ENCODE data around the gene ALPK1. TPM values are rescaled to one million over a fixed set of nuclear protein-coding genes. Genes with fewer than 3 reads are reported as not detected.

The ALPK1 gene
- total RNA-seq, 1 experiment from 2014 or later = 21.3 TPM

GRCh38 chr4:112322866-112323265 is 25.7 kb downstream of the ALPK1 start:
- no peaks in the 10 kb centered on the region for H3K36me3 ChIP-seq (ENCODE audit: control insufficient read depth in 1 of 2, insufficient read depth in 2 of 2, low read length in 2 of 2)
- H3K9me3 ChIP-seq (ENCODE audit: control insufficient read depth in 1 of 2, insufficient read depth in 1 of 2, low read depth in 1 of 2, low read length in 2 of 2) = no peaks in the 10 kb centered on the region
- ChIA-PET POLR2A (no interaction called here), RAD21 (ENCODE audit: low non-redundant PET in 1 of 2, low total read pairs in 2 of 2, uncharacterized antibody in 2 of 2, unreplicated experiment in 2 of 2) (no interaction called here), CTCF (no interaction called here)
- no peak for DNase-seq (ENCODE audit: low read depth, low spot score)
- H3K27me3 ChIP-seq (ENCODE audit: insufficient read depth, low read length) = no peaks in the 10 kb centered on the region
- no peak overlapping the region for H3K9ac ChIP-seq (ENCODE audit: low read length)
- ATAC-seq = no peak
- BruUV-seq (replicated peaks) = no TSS peak
- no peaks in the 10 kb centered on the region for H4K20me1 ChIP-seq (ENCODE audit: insufficient read depth)
- H3K4me2 ChIP-seq (ENCODE audit: low read length) = no peak overlapping the region
- TF ChIP-seq SP1 (IDR thresholded peaks at IDR 0.05; ENCODE audit: low read depth) (no peak), POLR2AphosphoS5 (IDR thresholded peaks at IDR 0.05; ENCODE audit: low read depth, low read length) (no peak), ATF3 (IDR thresholded peaks at IDR 0.05) (no peak)
- no peak overlapping the region for H2AFZ ChIP-seq (ENCODE audit: low read depth, low read length, poor library complexity, severe bottlenecking)
- H3K4me1 ChIP-seq (ENCODE audit: control insufficient read depth in 1 of 2, insufficient read depth in 2 of 2, low read length in 2 of 2) = no peaks in the 10 kb centered on the region
- intact Hi-C loops (cut with micrococcal nuclease) = loop anchor here (5.0 kb wide), 1 partner anchor 226 kb away; no protein-coding TSS in a partner anchor
- no peak overlapping the region for H3K27ac ChIP-seq (ENCODE audit: low read depth, low read length)
- no peaks in the 10 kb centered on the region for H3K79me2 ChIP-seq (ENCODE audit: insufficient read depth, low read length)
- H3K9me2 ChIP-seq (ENCODE audit: insufficient read depth) = no peaks in the 10 kb centered on the region
- no peak overlapping the region for H3K4me3 ChIP-seq (replicated peaks in 1 of 2; ENCODE audit: low read depth in 1 of 2, low read length in 2 of 2)

GRCh38 chr4:112325530-112325929 is 28.4 kb downstream of the ALPK1 start:
- Histone ChIP-seq H3K9ac (ENCODE audit: low read length) (no peak overlapping the region), H2AFZ (ENCODE audit: low read depth, low read length, poor library complexity, severe bottlenecking) (no peak overlapping the region), H3K9me2 (ENCODE audit: insufficient read depth) (no peaks in the 10 kb centered on the region), H4K20me1 (ENCODE audit: insufficient read depth) (no peaks in the 10 kb centered on the region), H3K4me2 (ENCODE audit: low read length) (no peak overlapping the region), H3K27ac (ENCODE audit: low read depth, low read length) (no peak overlapping the region), H3K9me3 (ENCODE audit: control insufficient read depth in 1 of 2, insufficient read depth in 1 of 2, low read depth in 1 of 2, low read length in 2 of 2) (no peaks in the 10 kb centered on the region), H3K4me1 (ENCODE audit: control insufficient read depth in 1 of 2, insufficient read depth in 2 of 2, low read length in 2 of 2) (no peaks in the 10 kb centered on the region), H3K27me3 (ENCODE audit: insufficient read depth, low read length) (no peaks in the 10 kb centered on the region), H3K4me3 (replicated peaks in 1 of 2; ENCODE audit: low read depth in 1 of 2, low read length in 2 of 2) (no peak overlapping the region), H3K36me3 (ENCODE audit: control insufficient read depth in 1 of 2, insufficient read depth in 2 of 2, low read length in 2 of 2) (no peaks in the 10 kb centered on the region), H3K79me2 (ENCODE audit: insufficient read depth, low read length) (no peaks in the 10 kb centered on the region)
- ATAC-seq (no peak), DNase-seq (ENCODE audit: low read depth, low spot score) (no peak)
- ChIA-PET CTCF (no interaction called here), RAD21 (ENCODE audit: low non-redundant PET in 1 of 2, low total read pairs in 2 of 2, uncharacterized antibody in 2 of 2, unreplicated experiment in 2 of 2) (no interaction called here), POLR2A (no interaction called here)
- intact Hi-C loops (cut with micrococcal nuclease) = loop anchor here (5.0 kb wide), 1 partner anchor 437 kb away; no protein-coding TSS in a partner anchor
- no TSS peak for BruUV-seq (replicated peaks)
- TF ChIP-seq EGR1 (IDR thresholded peaks at IDR 0.05; ENCODE audit: low read depth) = no peak
- TF ChIP-seq CTCF (IDR thresholded peaks at IDR 0.05 in 2 of 3, conservative IDR thresholded peaks at IDR 0.05 in 1 of 3; ENCODE audit: borderline replicate concordance in 1 of 3, insufficient read depth in 1 of 3, low read depth in 2 of 3, low read length in 2 of 3) = no peak
- TF ChIP-seq ZNF274 (IDR thresholded peaks at IDR 0.05; ENCODE audit: low read depth, low read length) = no peak
- TF ChIP-seq JUND (IDR thresholded peaks at IDR 0.05) = no peak
- TF ChIP-seq SIN3A (IDR thresholded peaks at IDR 0.05; ENCODE audit: low read depth) = no peak
- no peak for TF ChIP-seq SRF (IDR thresholded peaks at IDR 0.05; ENCODE audit: low read depth)
- no peak for TF ChIP-seq REST (IDR thresholded peaks at IDR 0.05; ENCODE audit: low read depth)
- TF ChIP-seq RAD21 (IDR thresholded peaks at IDR 0.05; ENCODE audit: low read depth) = no peak
- no peak for TF ChIP-seq MAX (IDR thresholded peaks at IDR 0.05)
- TF ChIP-seq POLR2A (IDR thresholded peaks at IDR 0.05; ENCODE audit: borderline replicate concordance, extremely low read depth, insufficient read depth, insufficient read length) = no peak
- no peak for TF ChIP-seq SP1 (IDR thresholded peaks at IDR 0.05; ENCODE audit: low read depth)
- TF ChIP-seq CEBPB (IDR thresholded peaks at IDR 0.05; ENCODE audit: low read depth) = no peak
- no peak for TF ChIP-seq CBX3 (IDR thresholded peaks at IDR 0.05; ENCODE audit: low read depth)
- TF ChIP-seq EZH2phosphoT487 (IDR thresholded peaks at IDR 0.05; ENCODE audit: borderline replicate concordance) = no peak
- TF ChIP-seq FOSL1 (IDR thresholded peaks at IDR 0.05; ENCODE audit: low read depth) = no peak
- TF ChIP-seq ATF3 (IDR thresholded peaks at IDR 0.05) = no peak
